ENCODE results near the gene SNX25.
"Not testable (repeated sequence)": the region's sequence is repeated elsewhere in the genome, so short reads cannot be mapped to it uniquely, and the experiment has no call there.

Gene SNX25

DNA sequence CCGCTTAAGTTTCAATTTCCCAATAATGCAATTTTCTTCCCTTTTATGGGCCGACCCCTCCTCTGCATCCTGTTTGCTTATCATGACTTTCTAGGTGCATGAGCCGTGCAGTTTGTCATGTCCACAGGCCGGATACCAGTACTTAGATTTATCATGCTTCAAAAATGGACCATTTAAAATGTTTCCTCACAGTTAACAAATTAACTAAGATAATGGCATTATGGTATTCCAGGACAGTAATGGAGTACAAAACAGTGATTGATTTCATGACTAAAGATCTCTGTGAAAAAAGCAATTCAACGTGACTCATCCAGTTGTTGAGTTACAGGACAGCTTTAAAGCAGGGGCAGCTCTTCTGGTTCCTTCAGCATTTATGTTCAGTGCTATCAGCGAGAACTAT lies 23.0 kb downstream of the SNX25 start:
- no peak for DNase-seq (ENCODE audit: low read depth in 2 of 2)

DNA sequence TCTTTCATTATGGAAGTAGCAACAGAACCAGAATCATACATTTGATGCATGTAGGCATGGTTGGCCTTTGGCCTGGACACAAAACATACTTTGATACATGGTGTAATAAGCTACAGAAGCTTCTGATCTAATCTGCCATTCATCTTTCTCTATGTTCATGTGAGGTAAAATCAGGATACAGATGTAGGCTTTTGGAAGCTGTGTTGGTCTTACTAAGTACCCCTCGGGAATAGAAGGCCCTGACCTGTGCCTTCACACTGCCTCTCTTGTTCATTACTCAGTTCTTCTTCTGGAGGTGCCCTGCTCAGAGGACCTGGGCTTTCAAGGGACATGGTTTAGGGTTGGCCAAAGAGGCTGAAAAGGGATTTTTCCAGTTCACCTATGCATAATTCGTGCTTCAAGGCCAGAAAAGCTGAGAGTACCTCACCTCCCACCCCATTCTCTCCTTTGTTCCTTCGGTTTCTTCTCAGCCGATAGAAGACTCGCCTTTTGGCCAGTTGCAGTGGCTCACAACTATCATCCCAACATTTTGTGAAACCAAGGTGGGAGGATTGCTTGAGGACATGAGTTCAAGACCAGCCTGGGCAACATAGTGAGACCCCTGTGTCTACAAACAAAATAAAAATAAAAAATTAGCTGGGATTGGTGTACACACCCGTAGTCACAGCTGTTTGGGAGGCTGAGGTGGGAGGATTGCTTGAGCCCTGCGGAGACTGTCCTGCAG lies 25.9 kb downstream of the SNX25 start:
- DNase-seq (ENCODE audit: low read depth in 2 of 2) = no peak

DNA sequence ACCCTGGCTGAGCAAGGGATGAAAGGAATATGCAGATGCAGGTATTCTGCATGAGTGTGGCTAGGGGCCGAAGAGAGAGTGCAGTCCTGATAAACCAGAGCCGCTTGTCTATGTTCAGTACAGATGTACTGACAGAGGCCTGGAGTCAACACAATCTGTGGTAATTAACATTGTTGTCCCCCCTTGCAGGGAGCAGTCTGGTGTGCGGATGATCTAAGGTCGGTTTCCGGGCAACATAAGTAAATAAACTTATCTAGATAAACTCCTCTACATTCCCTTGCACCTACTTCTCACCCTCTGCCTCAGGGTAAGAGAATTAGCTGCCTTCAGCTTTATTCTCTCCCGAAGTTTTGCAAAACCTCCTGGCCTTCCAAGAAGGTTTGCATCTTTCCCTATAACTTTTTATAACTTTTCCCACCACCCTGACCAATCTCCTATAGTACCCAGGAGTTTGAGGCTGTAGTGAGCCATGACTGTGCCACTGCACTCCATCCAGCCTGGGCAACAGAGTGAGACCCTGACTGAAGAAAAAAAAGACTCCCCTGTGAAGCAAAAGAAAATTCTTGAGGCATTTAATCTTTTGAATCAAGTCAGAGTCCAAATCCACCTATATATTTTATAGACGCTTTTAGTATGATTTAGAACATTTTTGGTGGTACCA lies 26.6 kb downstream of the SNX25 start:
- DNase-seq (ENCODE audit: low read depth in 2 of 2) = no peak

DNA sequence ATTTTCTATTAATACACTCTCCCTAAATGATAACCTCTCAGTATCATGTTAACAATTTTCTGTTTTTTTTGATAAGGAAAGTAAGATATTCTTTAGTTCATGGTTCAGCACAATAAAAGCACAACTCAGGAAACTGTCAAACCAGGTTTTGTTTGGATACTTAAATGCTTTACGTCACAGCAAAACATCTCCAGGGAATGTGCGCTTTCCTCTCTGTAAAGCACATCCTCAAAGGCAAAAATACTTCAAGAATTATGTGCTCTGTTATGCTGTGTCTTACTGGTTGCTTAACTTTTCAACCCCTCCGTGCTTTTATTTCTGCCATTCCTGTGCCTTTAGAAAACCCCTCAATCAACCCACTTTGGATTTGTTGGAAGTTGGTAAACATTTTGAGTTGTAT lies 27.8 kb downstream of the SNX25 start:
- no peak for DNase-seq (ENCODE audit: low read depth in 2 of 2)

DNA sequence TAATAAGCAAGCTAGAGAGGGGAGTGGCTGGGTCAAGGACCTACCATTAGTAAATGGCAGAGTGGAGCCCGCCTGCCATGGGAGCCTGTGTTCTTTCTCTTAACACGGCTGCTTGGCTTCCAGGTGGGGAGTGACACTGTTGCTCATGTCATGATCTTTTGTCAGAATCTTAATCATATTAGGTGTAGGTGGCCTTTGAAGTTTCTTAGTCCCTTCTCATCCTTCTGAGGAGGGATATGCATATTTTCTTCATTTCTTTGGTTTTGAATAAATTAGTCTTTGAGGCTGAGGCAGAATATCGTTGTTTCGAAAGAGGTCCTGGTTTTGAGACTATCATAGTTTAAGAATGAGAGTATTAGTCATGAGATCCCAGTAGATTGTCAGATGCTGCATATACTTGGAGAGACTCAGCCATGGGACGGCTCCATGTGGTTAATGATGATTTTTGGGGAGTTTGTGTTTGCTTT lies 28.9 kb downstream of the SNX25 start:
- peak; percentile 5 to 14 for DNase-seq (ENCODE audit: low read depth in 2 of 2)

DNA sequence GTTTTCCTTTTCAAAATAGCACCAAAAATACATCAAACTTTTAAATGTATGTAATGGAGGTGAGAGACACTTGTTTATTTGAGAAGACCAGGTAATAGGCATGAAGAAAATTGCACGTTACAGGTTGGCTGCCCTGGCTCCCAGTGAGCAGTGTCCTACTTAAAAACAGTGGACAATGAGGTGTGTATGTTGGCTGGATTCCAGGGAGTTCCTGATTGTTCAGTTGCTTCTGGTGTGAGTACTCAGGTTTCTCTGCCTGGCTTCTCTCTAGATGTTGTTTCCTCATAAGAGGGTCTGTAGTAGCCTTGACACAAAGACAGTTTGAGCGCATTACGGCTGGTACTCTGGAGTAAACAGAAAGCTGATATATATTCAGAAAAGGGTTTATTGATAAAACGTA lies 29.4 kb downstream of the SNX25 start:
- no peak for DNase-seq (ENCODE audit: low read depth in 2 of 2)

DNA sequence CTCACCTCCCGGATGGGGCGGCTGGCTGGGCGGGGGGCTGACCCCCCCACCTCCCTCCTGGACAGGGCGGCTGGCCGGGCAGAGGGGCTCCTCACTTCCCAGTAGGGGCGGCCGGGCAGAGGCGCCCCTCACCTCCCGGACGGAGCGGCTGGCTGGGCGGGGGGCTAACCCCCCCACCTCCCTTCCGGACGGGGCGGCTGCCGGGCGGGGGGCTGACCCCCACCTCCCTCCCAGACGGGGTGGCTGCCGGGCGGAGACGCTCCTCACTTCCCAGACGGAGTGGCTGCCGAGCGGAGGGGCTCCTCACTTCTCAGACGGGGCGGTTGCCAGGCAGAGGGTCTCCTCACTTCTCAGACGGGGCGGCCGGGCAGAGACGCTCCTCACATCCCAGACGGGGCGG lies 31.1 kb downstream of the SNX25 start:
- DNase-seq (ENCODE audit: low read depth in 2 of 2) = not testable (repeated sequence)

DNA sequence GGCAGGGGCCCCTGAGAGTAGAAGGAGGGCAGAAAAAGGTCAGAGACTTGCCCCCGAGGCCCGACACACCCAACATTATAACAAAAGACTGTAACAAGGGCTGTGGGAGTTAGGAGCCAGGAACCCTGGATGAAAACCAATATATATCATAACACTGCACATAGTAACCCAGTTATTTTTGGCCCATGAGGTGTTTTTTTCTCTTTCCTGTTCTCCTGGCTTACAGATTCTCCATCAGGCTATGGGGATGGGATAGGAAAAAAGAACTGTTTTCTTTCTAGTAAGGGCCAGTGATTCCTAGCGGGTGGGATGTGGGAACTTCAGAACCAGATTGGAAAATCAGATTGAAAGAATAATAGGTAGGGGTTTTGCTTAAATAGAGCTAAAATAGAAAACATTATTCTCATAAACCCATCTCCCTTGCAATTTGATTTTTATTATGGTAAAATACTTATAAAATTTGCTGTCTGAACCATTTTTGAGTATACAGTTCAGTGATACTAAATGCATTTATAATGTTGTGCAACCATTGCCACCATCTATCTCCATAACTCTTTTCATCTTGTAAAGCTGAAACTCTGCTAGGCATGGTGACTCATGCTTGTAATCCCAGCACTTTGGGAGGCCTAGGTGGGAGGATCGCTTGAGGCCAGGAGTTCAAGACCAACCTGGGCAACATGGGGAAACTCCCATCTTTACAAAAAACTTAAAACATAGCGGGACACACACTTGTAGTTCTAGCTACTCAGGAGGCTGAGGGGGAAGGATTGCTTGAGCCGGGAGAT lies 33.5 kb downstream of the SNX25 start:
- DNase-seq (ENCODE audit: low read depth in 2 of 2) = no peak

DNA sequence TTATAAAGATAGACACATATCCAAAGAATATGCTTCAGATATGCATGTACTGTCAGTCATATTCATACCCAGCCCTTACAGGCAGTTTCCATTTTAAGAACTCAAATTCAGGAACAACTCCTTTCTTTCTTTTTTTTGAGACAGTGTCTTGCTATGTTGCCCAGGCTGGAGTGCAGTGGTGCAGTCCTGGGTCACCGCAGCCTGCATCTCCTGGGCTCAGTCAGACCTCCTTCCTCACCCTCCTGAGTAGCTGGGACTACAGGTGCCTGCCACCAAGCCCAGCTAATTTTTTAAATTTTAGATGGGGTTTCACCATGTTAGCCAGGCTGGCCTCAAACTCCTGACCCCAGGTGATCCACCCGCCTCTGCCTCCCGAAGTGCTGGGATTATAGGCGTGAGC lies 34.5 kb downstream of the SNX25 start:
- DNase-seq (ENCODE audit: low read depth in 2 of 2) = no peak

DNA sequence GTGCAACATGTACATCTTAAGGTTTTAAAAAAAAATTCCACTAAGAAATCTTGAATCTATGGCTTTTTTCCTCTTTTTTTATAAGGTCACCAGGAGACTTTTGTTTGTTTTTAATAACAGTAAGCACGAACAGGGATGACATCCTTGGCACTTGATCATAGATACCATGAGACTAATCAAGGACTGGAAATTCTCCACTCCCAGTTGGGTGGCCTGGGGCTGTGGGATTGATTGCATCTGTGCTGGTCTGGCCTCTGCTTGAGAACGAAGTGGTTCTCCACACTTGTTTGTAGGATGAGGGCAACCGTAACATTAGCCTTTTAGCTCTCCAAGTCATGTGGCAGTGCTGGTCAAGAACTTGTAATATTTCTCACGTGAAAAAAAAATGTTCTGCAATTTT lies 35.4 kb downstream of the SNX25 start:
- no peak for DNase-seq (ENCODE audit: low read depth in 2 of 2)

DNA sequence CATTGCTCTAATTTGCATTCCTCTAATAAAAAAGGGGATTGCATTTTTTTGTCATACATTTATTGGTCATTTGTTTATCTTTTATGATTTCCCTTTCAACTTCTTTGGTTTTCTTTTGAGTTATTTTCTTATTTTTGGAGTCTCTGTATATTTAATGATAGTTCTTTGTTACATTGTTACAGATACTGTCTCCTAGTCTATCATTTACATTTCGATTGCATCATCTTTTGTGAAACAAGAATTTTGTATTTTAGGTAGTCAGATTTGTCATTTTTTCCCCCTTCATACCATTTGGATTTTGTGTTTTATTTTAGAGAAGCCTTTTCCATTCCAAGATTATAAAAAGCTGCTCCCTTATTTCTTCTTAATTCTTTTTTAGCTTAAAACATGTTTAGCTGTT lies 37.1 kb downstream of the SNX25 start:
- DNase-seq (ENCODE audit: low read depth in 2 of 2) = no peak

DNA sequence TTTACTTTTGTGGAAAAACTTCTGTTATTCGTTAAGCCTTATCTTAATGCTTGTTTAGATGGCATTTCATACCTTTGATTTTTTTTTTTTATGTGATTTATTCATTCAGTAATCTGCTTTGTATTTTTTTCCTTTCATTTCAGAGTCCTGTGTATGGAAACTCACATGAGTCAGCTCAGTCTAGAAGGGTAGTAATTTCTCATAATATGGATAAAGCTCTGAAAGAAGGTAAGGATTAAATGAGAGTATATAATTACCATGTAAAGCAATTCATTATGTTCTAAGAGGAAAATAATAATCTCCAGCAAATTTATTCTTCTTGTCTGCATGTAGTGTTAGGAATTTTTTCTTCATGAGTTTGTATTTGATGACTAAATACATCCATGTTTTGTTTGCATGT lies 37.8 kb downstream of the SNX25 start:
- no peak for DNase-seq (ENCODE audit: low read depth in 2 of 2)

DNA sequence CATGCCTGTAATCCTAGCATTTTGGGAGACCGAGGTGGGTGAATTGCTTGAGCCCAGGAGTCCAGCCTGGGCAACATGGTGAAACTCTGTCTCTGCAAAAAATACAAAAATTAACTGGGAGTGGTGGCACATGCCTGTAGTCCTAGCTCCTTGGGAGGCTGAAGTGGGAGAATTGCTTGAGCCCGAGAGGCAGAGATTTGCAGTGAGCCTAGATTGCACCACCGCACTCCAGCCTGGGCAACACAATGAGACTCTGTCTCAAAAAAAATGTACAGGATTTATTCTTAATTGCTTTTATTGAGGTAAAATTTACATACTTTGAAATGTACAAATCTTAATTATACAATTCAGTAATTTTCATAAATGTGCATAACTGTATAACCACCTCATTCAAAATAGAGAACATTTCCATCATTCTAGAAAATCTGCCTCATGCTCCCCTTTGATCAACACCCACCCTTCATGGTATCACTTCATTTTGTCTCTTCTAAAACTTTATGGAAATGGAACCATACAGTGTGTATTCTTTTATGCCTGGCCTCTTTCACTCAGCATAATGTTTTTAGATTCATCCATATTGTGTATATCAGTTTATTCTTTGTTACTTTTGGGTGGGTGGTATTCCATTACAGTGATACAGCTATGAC lies 39.1 kb downstream of the SNX25 start:
- DNase-seq (ENCODE audit: low read depth in 2 of 2) = no peak

DNA sequence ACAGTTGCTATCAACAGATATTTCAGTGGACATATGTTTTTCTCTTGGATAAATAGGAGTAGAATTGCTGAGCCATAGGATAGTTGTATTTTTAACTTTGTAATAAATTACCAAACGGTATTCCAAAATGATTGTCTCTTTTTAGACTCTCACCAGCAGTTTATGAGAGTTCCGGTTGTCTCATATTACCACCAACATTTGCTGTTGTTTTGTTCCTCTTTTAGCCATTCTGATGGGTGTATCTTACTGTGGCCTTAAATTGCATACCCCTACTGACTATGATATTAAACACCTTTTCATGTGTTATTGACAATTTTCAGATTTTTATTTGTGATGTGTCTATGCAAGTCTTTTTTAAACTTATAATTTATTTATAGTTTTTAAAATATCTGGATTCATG lies 39.7 kb downstream of the SNX25 start:
- no peak for DNase-seq (ENCODE audit: low read depth in 2 of 2)

DNA sequence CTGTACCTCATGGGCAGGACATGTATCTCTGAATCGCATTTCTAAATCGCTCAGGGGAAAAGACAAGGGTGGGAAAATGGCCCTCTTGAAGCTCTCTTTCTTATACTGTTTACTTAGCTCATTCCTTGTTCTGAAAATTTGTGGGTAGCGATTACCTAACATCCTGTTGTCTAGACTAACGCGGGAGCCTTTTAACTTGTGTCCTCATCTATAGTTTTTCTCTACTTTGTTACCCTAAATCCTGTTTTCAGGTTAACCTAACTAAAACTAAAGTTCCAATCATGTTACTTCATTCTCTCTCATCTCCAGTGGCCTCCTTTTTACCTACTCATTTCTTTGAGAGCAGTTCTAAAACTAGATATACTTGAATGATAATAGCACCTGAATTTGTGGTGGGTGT lies 45.0 kb downstream of the SNX25 start:
- DNase-seq (ENCODE audit: low read depth in 2 of 2) = no peak

DNA sequence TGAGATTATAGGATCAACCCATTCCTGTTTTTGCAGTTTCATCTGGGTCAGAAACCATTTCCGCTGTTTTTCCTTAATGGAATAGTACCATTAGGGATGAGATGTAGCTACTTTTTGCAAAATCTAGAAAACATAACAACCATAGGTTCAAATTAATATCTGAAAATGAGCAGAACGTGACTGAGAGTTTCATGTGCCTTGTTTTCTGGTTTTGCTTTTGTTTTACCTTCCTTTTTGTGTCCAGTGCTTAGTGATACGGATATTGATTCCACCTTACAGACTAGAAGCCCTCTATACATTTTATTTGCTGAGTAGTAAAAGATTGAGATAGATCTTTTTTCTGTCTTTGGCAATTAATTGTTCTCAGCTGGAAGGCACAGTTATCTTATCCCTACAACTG lies 46.5 kb downstream of the SNX25 start:
- DNase-seq (ENCODE audit: low read depth in 2 of 2) = no peak

DNA sequence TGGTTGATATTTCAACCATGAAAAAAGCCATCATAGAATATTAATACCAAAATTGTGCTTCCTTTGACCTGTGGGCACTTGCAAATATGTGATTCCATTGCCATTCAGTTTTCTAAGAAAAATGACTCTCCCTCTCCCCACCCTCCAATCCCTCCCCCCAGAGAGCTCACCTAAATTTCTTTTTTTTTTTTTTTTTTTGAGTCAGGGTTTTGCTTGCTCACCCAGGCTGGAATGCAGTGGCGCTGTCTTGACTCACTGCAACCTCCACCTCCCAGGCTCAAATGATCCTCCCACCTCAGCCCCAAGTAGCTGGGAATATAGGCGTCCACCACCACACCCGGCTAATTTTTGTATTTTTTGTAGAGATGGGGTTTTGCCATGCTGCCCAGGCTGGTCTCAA lies 47.0 kb downstream of the SNX25 start:
- no peak for DNase-seq (ENCODE audit: low read depth in 2 of 2)

DNA sequence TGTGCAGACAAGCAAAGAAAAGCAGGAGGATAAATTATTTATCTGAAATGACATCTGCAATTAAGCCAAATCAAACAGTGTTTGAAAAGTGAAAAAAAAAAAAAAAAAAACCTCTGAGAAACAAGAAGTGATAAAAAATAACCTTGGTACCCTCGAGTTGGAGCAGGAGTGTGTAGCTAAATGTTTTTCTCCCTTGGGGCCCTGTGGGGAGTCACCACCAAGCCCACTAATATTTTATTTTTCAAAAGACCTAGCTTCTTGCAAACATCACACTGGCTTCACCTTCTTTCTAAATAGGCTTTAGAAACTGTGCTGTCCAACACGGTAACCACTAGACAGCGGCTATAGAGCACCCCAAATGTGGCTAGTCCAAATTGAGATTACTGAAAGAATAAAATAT lies 47.7 kb downstream of the SNX25 start:
- no peak for DNase-seq (ENCODE audit: low read depth in 2 of 2)

DNA sequence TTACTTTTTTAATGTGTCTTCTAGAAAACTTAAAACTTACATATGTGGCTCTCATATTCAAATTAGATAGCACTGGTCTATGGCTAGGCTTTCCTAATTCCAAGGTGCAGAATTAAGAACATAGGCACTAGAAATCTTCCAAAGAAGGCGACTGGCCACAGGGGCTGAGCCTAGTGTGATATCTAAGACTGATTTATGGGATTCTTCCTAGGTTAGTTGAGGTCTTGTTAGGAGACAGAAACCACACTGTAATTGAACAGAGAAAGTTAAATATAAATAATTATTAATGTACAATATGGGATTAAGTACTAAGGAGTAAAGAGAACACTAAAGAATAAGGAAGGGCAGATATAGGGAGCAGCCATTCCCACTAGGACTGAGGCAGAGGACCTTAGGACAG lies 48.3 kb downstream of the SNX25 start:
- no peak for DNase-seq (ENCODE audit: low read depth in 2 of 2)

DNA sequence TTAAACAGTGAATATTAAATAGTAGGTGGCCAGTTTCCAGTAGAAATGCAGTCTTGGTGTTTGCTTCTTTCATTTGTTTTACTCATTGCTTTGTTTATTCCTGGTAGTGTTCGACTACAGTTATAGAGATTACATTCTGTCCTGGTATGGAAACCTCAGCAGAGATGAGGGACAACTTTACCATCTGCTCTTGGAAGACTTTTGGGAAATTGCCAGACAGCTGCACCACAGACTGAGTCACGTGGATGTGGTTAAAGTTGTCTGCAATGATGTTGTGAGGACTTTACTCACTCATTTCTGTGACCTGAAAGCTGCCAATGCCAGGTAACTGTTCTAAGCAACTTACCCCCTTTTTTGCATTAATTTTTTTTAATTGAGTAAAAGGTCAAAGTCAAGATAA lies 49.3 kb downstream of the SNX25 start:
- DNase-seq (ENCODE audit: low read depth in 2 of 2) = not testable (repeated sequence)

DNA sequence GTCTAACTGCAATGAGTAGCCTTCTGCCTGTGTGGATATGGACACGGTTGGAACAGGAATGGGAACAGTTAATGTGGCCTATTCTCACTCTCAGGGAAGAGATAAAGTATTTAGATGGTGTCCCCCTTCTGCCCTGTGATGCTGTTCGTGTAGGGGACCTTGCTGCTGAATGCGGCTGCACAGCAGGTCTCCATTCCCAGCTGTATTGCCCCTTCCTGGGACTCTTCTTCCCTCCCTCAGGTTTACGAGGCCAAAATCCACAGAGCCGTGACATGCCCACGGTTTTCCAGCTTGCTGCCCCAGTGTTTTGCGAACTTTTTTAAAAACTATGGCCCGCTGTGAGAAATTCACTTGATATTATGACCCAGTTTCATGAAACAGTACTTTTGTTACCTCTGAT lies 50.3 kb downstream of the SNX25 start:
- no peak for DNase-seq (ENCODE audit: low read depth in 2 of 2)

DNA sequence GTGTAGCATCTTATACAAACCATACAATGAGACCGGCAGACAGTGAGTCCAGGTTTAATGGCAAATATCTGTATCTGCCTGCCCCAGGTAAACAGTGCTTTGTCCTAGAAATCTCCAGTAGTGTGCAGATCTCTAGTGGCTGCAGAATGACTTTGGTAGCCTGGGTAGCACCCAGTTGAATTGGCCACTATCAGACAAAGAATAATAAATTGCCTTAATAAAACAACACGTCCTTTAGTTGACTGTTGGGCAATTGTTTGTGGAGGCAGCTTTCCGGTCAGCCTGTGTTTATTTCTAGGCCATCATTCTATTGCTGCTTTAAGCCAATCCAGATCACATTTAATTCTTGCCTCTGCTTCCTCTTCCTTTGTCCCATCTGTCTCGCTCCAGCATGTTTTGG lies 52.5 kb downstream of the SNX25 start:
- no peak for DNase-seq (ENCODE audit: low read depth in 2 of 2)
